Coronary artery (tissue), 2 donors: Measurements from ENCODE around the gene SRRD.
A peak's percentile ranks its signal among the peaks of the same experiment; 100 is the strongest.

Experiments
- DNase-seq: peaks from one replicate; pipeline ENCODE4 v3.0.0-alpha.2; 2017; ENCODE audit warnings: low spot score
- H3K27ac ChIP-seq, 2 donors: fragments of 200-600 bp; sonication (generic); one replicate each; pipeline ENCODE4 v1.5.1; 2016 to 2019
- H3K4me3 ChIP-seq: fragments of 200-600 bp; sonication (generic); 2 replicates; pipeline ENCODE4 v1.5.1; 2016; ENCODE audit warnings: mild to moderate bottlenecking, moderate library complexity
- TF ChIP-seq, protein P1 (sequence below): fragments of 200-600 bp; sonication (generic); IDR thresholded peaks from one replicate; pipeline ENCODE4 v1.5.1; 2019; ENCODE audit warnings: antibody characterized with exemption

Gene SRRD

DNA sequence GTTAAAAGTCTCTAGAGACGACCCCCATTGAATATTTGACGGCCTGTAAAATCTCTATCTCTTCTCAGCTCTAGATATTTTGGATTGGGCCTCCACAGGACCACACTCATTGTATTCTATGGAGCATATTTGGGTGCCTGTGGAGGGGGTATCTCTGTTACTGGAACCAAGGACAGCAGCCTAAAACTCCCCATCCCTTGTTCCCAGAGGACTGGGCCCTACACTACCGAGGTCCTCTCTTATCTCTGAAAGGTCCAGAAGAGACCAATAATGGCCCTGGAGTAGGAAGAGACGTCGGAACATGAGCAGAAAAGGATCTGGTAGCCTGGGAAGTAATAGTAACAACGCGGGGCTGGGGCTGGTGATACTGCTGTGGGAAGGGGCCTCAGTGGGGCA, 636 bp upstream of the SRRD start:
- no peak for DNase-seq
- TF ChIP-seq, protein P1, sequence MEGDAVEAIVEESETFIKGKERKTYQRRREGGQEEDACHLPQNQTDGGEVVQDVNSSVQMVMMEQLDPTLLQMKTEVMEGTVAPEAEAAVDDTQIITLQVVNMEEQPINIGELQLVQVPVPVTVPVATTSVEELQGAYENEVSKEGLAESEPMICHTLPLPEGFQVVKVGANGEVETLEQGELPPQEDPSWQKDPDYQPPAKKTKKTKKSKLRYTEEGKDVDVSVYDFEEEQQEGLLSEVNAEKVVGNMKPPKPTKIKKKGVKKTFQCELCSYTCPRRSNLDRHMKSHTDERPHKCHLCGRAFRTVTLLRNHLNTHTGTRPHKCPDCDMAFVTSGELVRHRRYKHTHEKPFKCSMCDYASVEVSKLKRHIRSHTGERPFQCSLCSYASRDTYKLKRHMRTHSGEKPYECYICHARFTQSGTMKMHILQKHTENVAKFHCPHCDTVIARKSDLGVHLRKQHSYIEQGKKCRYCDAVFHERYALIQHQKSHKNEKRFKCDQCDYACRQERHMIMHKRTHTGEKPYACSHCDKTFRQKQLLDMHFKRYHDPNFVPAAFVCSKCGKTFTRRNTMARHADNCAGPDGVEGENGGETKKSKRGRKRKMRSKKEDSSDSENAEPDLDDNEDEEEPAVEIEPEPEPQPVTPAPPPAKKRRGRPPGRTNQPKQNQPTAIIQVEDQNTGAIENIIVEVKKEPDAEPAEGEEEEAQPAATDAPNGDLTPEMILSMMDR: no peak
- H3K4me3 ChIP-seq: peak overlapping the region; percentile 100
- peak overlapping the region; percentile 95 to 99 for H3K27ac ChIP-seq

DNA sequence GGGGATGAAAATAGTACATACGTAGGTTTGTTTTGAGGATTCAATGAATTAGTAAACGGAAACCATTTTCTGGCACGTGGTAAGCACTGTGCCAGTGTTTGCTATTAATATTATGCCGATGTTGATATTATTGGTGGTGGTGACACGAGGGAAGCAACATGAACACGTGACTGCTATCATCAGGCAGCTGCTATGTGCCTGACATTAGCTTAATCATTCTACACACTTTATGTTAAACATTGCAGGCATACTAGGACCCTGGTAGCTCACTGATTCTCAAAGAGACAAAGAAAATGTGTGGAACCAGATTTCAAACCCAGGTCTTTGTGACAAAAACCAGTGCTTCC, 656 bp downstream of the SRRD start:
- Histone ChIP-seq H3K27ac (peak overlapping the region; percentile 95 to 99), H3K4me3 (peak overlapping the region; percentile 100)
- no peak for DNase-seq
- TF ChIP-seq, protein P1: no peak

DNA sequence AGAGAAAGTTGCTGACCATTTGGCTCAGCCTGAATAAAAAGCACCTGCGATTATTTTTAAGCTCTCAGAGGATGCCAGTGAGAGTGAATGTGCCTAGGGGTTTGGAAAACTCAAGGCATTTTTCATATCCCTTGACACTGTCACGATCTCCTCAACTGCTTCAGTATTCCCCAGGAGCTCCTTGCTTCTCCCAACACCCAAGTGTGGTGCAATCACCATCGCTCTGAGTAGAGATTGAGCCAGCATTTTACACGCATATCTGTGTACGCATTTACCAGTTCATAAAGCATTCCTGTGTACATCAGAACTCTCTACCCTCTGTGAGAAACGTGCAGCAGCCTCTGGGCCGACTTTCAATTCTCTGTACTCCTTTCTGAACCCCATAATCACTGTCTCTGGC, 1.3 kb downstream of the SRRD start:
- H3K27ac ChIP-seq: no peak overlapping the region
- TF ChIP-seq, protein P1: no peak
- peak overlapping the region; percentile 13 for H3K4me3 ChIP-seq
- no peak for DNase-seq

GRCh38 chr22:26485806-26486390, 2.2 kb downstream of the SRRD start:
- no peak for DNase-seq
- Histone ChIP-seq H3K4me3 (no peak overlapping the region), H3K27ac (no peak overlapping the region)
- TF ChIP-seq, protein P1: no peak

DNA sequence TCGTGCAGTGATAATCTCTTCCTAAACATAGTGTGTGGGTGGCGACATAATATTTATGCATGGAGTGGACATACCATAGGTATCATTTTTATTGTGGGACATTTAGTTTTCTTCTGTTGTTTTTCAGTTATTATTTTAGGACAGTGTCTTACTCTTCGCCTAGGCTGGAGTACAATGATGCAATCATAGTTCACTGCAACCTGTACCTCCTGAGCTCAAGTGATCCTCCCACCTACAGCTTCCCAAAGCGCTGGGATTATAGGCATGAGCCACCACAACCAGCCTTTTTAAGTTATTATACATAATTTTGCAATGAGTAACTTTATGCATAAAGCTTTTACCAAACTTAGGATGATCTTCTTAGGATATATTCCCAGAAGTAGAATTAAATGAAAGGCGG, 2.7 kb downstream of the SRRD start:
- Histone ChIP-seq H3K4me3 (no peak overlapping the region), H3K27ac (no peak overlapping the region)
- TF ChIP-seq, protein P1: no peak
- no peak for DNase-seq

GRCh38 chr22:26487996-26488395, 4.3 kb downstream of the SRRD start:
- Histone ChIP-seq H3K4me3 (no peak overlapping the region), H3K27ac (no peak overlapping the region)
- TF ChIP-seq, protein P1: no peak
- DNase-seq: no peak

DNA sequence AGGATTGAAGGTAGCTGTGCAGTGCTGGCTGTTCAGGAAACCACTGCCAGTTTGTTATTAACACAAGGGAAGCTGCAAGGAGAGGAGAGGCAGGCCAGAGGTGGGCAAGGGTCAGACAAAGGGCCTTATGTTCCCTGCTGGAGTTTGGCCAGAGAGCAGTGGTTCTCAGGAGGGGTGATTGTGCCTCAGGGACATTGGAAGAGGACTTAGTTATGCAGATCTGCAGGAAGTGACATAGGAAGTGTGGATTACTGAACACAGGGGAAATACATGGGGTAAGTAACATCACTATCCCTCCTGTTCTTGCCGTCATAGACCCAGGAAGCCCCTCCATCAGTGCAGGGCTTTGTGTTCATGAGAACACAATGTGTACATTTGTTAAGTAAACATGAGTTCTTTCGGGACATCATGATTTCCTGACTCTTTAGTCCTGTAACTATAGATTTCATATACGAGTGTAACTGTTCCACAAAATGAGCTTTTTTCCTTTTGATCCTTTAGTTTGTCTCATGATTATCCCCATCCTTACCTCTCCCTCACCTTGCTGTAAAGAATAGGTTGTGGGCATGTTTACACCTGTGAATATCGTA, 5.9 kb downstream of the SRRD start:
- Histone ChIP-seq H3K4me3 (no peak overlapping the region), H3K27ac (no peak overlapping the region)
- DNase-seq: no peak
- TF ChIP-seq, protein P1: no peak
